NCI-H2107 (cell line): Measurements from ENCODE around the gene INSL3.
"Not testable (repeated sequence)": the region's sequence is repeated elsewhere in the genome, so short reads cannot be mapped to it uniquely, and the experiment has no call there.

Source experiments
- DNase-seq: peaks from one replicate; lab custom pipeline; 2025; lab: John Stamatoyannopoulos, UW

INSL3 gene

GRCh38 chr19:17817668-17818363 is 3.5 kb downstream of the INSL3 start:
- no peak for DNase-seq

- DNase-seq = no peak
Measured at GRCh38 chr19:17812099-17812498, 9.2 kb downstream of the INSL3 start.

- DNase-seq = no peak
Measured at GRCh38 chr19:17811681-17812080, 9.6 kb downstream of the INSL3 start.

- DNase-seq = no peak
Measured at GRCh38 chr19:17811103-17811502, 10.2 kb downstream of the INSL3 start.

- DNase-seq = no peak
Measured at GRCh38 chr19:17807731-17808316, 13.5 kb downstream of the INSL3 start.

GRCh38 chr19:17806945-17807344 is 14.4 kb downstream of the INSL3 start:
- no peak for DNase-seq

GRCh38 chr19:17805427-17805826 is 15.9 kb downstream of the INSL3 start:
- no peak for DNase-seq

GRCh38 chr19:17803264-17803896 is 17.9 kb downstream of the INSL3 start:
- no peak for DNase-seq

- DNase-seq = no peak
Measured at GRCh38 chr19:17802137-17802858, 19.0 kb downstream of the INSL3 start.

- DNase-seq = not testable (repeated sequence)
Measured at GRCh38 chr19:17798599-17798998, 22.7 kb downstream of the INSL3 start.

- DNase-seq = no peak
Measured at GRCh38 chr19:17797424-17798201, 23.7 kb downstream of the INSL3 start.

- DNase-seq = no peak
Measured at GRCh38 chr19:17796838-17797423, 24.4 kb downstream of the INSL3 start.

- DNase-seq = no peak
Measured at GRCh38 chr19:17796013-17796837, 25.1 kb downstream of the INSL3 start.

- DNase-seq = no peak
Measured at GRCh38 chr19:17795495-17795856, 25.8 kb downstream of the INSL3 start.

- no peak for DNase-seq
Measured at GRCh38 chr19:17794731-17795494, 26.4 kb downstream of the INSL3 start, which contains the start of gene B3GNT3. Gene B3GNT3, plus strand, starts transcription at chr19:17795138. Its CDS starts 12,670 bp downstream, at chr19:17807808.

GRCh38 chr19:17794412-17794730 is 26.9 kb downstream of the INSL3 start:
- no peak for DNase-seq

- DNase-seq = no peak
Measured at GRCh38 chr19:17790059-17790780, 31.1 kb downstream of the INSL3 start.

GRCh38 chr19:17788632-17789031 is 32.7 kb downstream of the INSL3 start:
- no peak for DNase-seq

GRCh38 chr19:17787274-17787913 is 33.9 kb downstream of the INSL3 start:
- DNase-seq = no peak
